HepG2 (cell line): ENCODE results near the gene OGG1. TPM values are rescaled to one million over a fixed set of nuclear protein-coding genes. Genes with fewer than 3 reads are reported as not detected.

ENCODE experiments used
- ATAC-seq: fragments of 200-7000 bp; cut with Tn5 transposase; 3 replicates; pipeline ENCODE4 v1.9.1; 2020; ENCODE audit warnings: mild to moderate bottlenecking, moderate library complexity
- BruUV-seq: library from RNA; stranded (reverse); fragments of 400-500 nt; replicated peaks from 2 replicates; lab custom pipeline; 2021; lab: Mats Ljungman, UMichigan
- CTCF ChIA-PET: fragments of 300-600 bp; formaldehyde crosslinking; extraction: SDS; loops from one replicate; lab custom pipeline; 2021; ENCODE audit warnings: low total read pairs, inconsistent platforms, low intra/inter-chr PET ratio; lab: Yijun Ruan, JAX
- POLR2A ChIA-PET: fragments of 350-600 bp; sonication (Branson Sonifier 250); formaldehyde crosslinking; loops from one replicate; lab custom pipeline; 2020; ENCODE audit warnings: antibody characterized with exemption, inconsistent platforms; lab: Yijun Ruan, JAX
- DNase-seq: peaks from one replicate; pipeline ENCODE4 v3.0.0-alpha.2; 2015; ENCODE audit warnings: low spot score
- FAIRE-seq: peaks from 3 replicates; lab custom pipeline; 2011; peaks lifted over from hg19 to GRCh38; lab: Jason Lieb, UNC
- H2AFZ ChIP-seq: one replicate; pipeline ENCODE4 v1.6.1; 2011; ENCODE audit warnings: low read length, inconsistent platforms
- H3K27ac ChIP-seq: fragments of 300-600 bp; 3 replicates; pipeline ENCODE4 v1.8.0; 2011; ENCODE audit warnings: mixed run types, mild to moderate bottlenecking, mixed read lengths, low read length, inconsistent platforms; ENCODE audit not compliant: insufficient read depth; ENCODE audit errors: extremely low read length
- H3K27me3 ChIP-seq, 2 experiments: fragments of 200-600 bp in 1 of 2; 2 replicates in 1 of 2; 3 replicates in 1 of 2; pipeline versions ENCODE4 v1.6.0 to v1.8.0; 2011; ENCODE audit warnings: low read length in 2 of 2, mild to moderate bottlenecking in 2 of 2, moderate library complexity in 2 of 2, inconsistent platforms in 1 of 2; ENCODE audit not compliant: insufficient read depth in 2 of 2, control insufficient read depth in 1 of 2
- H3K36me3 ChIP-seq, 2 experiments: fragments of 200-600 bp in 1 of 2; replicated peaks in 1 of 2; 2 replicates in 1 of 2; 3 replicates in 1 of 2; pipeline versions ENCODE4 v1.5.1 to v1.8.0; 2011; ENCODE audit warnings: low read length in 2 of 2, inconsistent platforms in 1 of 2; ENCODE audit not compliant: insufficient read depth in 2 of 2, control insufficient read depth in 1 of 2
- H3K4me1 ChIP-seq: 2 replicates; pipeline ENCODE4 v1.5.1; 2012; ENCODE audit warnings: low read length, inconsistent platforms; ENCODE audit not compliant: insufficient read depth
- H3K4me2 ChIP-seq: 2 replicates; pipeline ENCODE4 v1.6.0; 2011; ENCODE audit warnings: low read depth, low read length, inconsistent platforms
- H3K4me3 ChIP-seq, 3 experiments: fragments of 200-600 bp in 1 of 3; sonication (generic), shearing (Covaris generic) in 1 of 3; replicated peaks in 1 of 3; 2 replicates each; pipeline ENCODE4 v1.5.1; 2011 to 2016; ENCODE audit warnings: low read length in 3 of 3, inconsistent platforms in 2 of 3, low read depth in 2 of 3, mild to moderate bottlenecking in 2 of 3, control low read depth in 1 of 3, mixed read lengths in 1 of 3; ENCODE audit not compliant: insufficient read depth in 1 of 3
- H3K79me2 ChIP-seq: one replicate; pipeline ENCODE4 v1.6.1; 2011; ENCODE audit warnings: low read length, inconsistent platforms; ENCODE audit not compliant: insufficient read depth
- H3K9ac ChIP-seq: 2 replicates; pipeline ENCODE4 v1.6.0; 2011; ENCODE audit warnings: mild to moderate bottlenecking, low read depth, low read length, inconsistent platforms; ENCODE audit not compliant: insufficient read depth
- H3K9me3 ChIP-seq: 2 replicates; pipeline ENCODE4 v1.5.1; 2012; ENCODE audit warnings: mild to moderate bottlenecking, low read length
- H4K20me1 ChIP-seq: 2 replicates; pipeline ENCODE4 v1.6.0; 2011; ENCODE audit warnings: inconsistent platforms, mild to moderate bottlenecking, low read length, moderate library complexity; ENCODE audit not compliant: insufficient read depth
- CAMTA2 ChIP-seq: sonication (generic); formaldehyde crosslinking; IDR thresholded peaks from 2 replicates; pipeline ENCODE4 v1.4.0; 2020; ENCODE audit warnings: mild to moderate bottlenecking, missing genetic modification reagents, borderline replicate concordance
- HHEX ChIP-seq: IDR thresholded peaks from 2 replicates; pipeline ENCODE4 v1.6.1; 2016; ENCODE audit warnings: control low read depth
- KDM2A ChIP-seq: sonication (generic); formaldehyde crosslinking; IDR thresholded peaks from 2 replicates; pipeline ENCODE4 v1.4.0; 2020; ENCODE audit warnings: low read depth, missing genetic modification reagents, borderline replicate concordance
- MED8 ChIP-seq: sonication (generic); formaldehyde crosslinking; IDR thresholded peaks from 2 replicates; pipeline ENCODE4 v1.8.1; 2023; ENCODE audit warnings: mild to moderate bottlenecking, missing genetic modification reagents; ENCODE audit not compliant: insufficient replicate concordance
- MEF2D ChIP-seq: sonication (generic); formaldehyde crosslinking; IDR thresholded peaks from 2 replicates; pipeline ENCODE4 v1.5.1; 2020; ENCODE audit warnings: mild to moderate bottlenecking, missing genetic modification reagents
- RARG ChIP-seq: sonication (generic); formaldehyde crosslinking; IDR thresholded peaks from 2 replicates; pipeline ENCODE4 v1.4.0; 2020; ENCODE audit warnings: low read depth, mild to moderate bottlenecking, missing genetic modification reagents
- REXO4 ChIP-seq: sonication (generic); formaldehyde crosslinking; IDR thresholded peaks from 2 replicates; pipeline ENCODE4 v1.8.0; 2022; ENCODE audit warnings: missing genetic modification reagents, mild to moderate bottlenecking, borderline replicate concordance
- TGIF2 ChIP-seq: IDR thresholded peaks from 2 replicates; pipeline ENCODE4 v1.6.1; 2016; ENCODE audit warnings: control low read depth, missing compliant biosample characterization
- ZMAT3 ChIP-seq: sonication (generic); formaldehyde crosslinking; conservative IDR thresholded peaks from 2 replicates; pipeline ENCODE4 v1.7.0; 2021; ENCODE audit warnings: missing genetic modification reagents
- ZNF17 ChIP-seq: sonication (generic); formaldehyde crosslinking; IDR thresholded peaks from 2 replicates; pipeline ENCODE4 v1.5.0; 2020; ENCODE audit warnings: mild to moderate bottlenecking, missing genetic modification reagents
- ZNF256 ChIP-seq: sonication (generic); formaldehyde crosslinking; conservative IDR thresholded peaks from 2 replicates; pipeline ENCODE4 v1.4.0; 2020; ENCODE audit warnings: missing genetic modification reagents
- ZNF281 ChIP-seq: sonication (generic); formaldehyde crosslinking; IDR thresholded peaks from 2 replicates; pipeline ENCODE4 v1.4.0; 2020; ENCODE audit warnings: missing genetic modification reagents, borderline replicate concordance
- ZNF30 ChIP-seq: sonication (generic); formaldehyde crosslinking; IDR thresholded peaks from 2 replicates; pipeline ENCODE4 v1.5.0; 2020; ENCODE audit warnings: mild to moderate bottlenecking, missing genetic modification reagents
- ZNF552 ChIP-seq: sonication (generic); formaldehyde crosslinking; IDR thresholded peaks from 2 replicates; pipeline ENCODE4 v1.9.0; 2022; ENCODE audit warnings: missing genetic modification reagents, mild to moderate bottlenecking, borderline replicate concordance
- WGBS: methylation state at CpG from one replicate; pipeline ENCODE4 v1.1.6; 2017; ENCODE audit warnings: low lambda C conversion rate; 5-methylcytosine and 5-hydroxymethylcytosine counted together
- in situ Hi-C: cut with HindIII; loops from 2 replicates; pipeline ENCODE4 v1.10.0; 2017; ENCODE audit warnings: low pct_unique_long_range_greater_than_20kb; ENCODE audit not compliant: extremely low pct_ligation_motif_present
- intact Hi-C: fragments of 100-400 bp; cut with micrococcal nuclease; formaldehyde crosslinking; loops from one replicate; pipeline ENCODE4 v1.10.0; 2022; ENCODE audit not compliant: unreplicated experiment
- polyA plus RNA-seq, 8 experiments: library from polyadenylated mRNA; depleted of rRNA in 3 of 8; stranded (reverse) in 7 of 8; unstranded in 1 of 8; fragments of >200 nt; fragmentation: Illumina TruSeq in 4 of 8; extraction: Trizol in 4 of 8; gene quantifications; 2 replicates each; pipeline versions ENCODE4 v1.2.1 to v1.2.3, GENCODE V29; 2011 to 2016; ENCODE audit warnings: low read depth in 4 of 8, missing spikeins in 1 of 8, mixed read lengths in 1 of 8; ENCODE audit not compliant: insufficient read depth in 1 of 8
- total RNA-seq, 5 experiments: library from RNA; depleted of rRNA; stranded (reverse); fragments of >200 nt; fragmentation: Illumina TruSeq; extraction: Trizol; gene quantifications; 2 replicates each; pipeline ENCODE4 v1.2.3, GENCODE V29; 2016; ENCODE audit warnings: low read depth in 1 of 5
- TF ChIP-seq, protein P1 (sequence below): sonication (generic); formaldehyde crosslinking; IDR thresholded peaks from 2 replicates; pipeline ENCODE4 v1.5.0; 2020; ENCODE audit warnings: mild to moderate bottlenecking, missing genetic modification reagents

The OGG1 gene
- total and polyA plus RNA-seq, 2 of the 13 experiments (the other 11 are each of a cell fraction or from before 2014, with no cell fraction given) = 28.7 to 33.2 TPM

DNA sequence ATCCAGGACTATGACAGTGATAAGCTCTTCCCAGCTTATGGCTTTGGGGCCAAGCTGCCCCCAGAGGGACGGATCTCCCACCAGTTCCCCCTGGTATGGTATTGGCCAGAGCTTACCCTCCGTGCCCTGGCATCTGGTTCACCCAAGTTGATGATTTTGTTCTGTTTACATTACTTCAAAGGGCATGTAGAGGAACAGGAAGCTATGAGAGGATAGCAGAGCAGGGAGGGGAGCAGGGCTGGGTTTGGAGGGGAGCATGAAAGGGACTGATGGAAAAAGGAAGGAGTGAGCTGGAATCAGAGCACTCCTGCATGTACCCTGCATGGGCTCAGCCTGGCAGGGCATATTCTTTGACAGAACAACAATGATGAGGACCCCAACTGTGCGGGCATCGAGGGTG lies 31.6 kb upstream of the OGG1 start:
- H4K20me1 ChIP-seq = no peaks in the 10 kb centered on the region
- 33% methylated on average over 4 of the region's 4 CpGs for WGBS
- no peak overlapping the region for H3K4me2 ChIP-seq
- intact Hi-C loops (no loop called here), in situ Hi-C loops (no loop called here)
- ATAC-seq (no peak), DNase-seq (no peak), FAIRE-seq (no peak)
- CTCF ChIA-PET = no interaction called here
- H3K4me1 ChIP-seq = peaks cover 12% of the 10 kb centered on the region
- no peaks in the 10 kb centered on the region for H3K79me2 ChIP-seq
- POLR2A ChIA-PET = interaction anchor here (1.3 kb wide), 1 partner anchor 75 kb away, joined by 3 read pairs; the partner anchor contains the start of gene ARPC4
- no TSS peak for BruUV-seq
- H3K27me3 ChIP-seq = peaks cover under 1 to 23% of the 10 kb centered on the region in 2 experiments; a peak in 3 of 5 replicates
- TF ChIP-seq ZNF552 (no peak), RARG (CRISPR knock-in tag) (no peak), ZNF281 (no peak), KDM2A (CRISPR knock-in tag) (no peak), HHEX (no peak), ZNF256 (CRISPR knock-in tag) (no peak), ZNF30 (CRISPR knock-in tag) (no peak), MEF2D (CRISPR knock-in tag) (no peak), MED8 (no peak), CAMTA2 (CRISPR knock-in tag) (no peak), ZMAT3 (CRISPR knock-in tag) (no peak), ZNF17 (CRISPR knock-in tag) (no peak), REXO4 (CRISPR knock-in tag) (no peak), TGIF2 (CRISPR knock-in tag) (no peak)
- TF ChIP-seq, protein P1, sequence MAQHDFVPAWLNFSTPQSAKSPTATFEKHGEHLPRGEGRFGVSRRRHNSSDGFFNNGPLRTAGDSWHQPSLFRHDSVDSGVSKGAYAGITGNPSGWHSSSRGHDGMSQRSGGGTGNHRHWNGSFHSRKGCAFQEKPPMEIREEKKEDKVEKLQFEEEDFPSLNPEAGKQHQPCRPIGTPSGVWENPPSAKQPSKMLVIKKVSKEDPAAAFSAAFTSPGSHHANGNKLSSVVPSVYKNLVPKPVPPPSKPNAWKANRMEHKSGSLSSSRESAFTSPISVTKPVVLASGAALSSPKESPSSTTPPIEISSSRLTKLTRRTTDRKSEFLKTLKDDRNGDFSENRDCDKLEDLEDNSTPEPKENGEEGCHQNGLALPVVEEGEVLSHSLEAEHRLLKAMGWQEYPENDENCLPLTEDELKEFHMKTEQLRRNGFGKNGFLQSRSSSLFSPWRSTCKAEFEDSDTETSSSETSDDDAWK (CRISPR knock-in tag) = no peak
- H3K9me3 ChIP-seq = no peaks in the 10 kb centered on the region
- no peaks in the 10 kb centered on the region for H3K36me3 ChIP-seq
- H3K27ac ChIP-seq = no peak overlapping the region
- H3K4me3 ChIP-seq = no peak overlapping the region
- no peak overlapping the region for H3K9ac ChIP-seq
- H2AFZ ChIP-seq = no peak overlapping the region
